ENCODE results near the gene ZNF549. TPM values are rescaled to one million over a fixed set of nuclear protein-coding genes. Genes with fewer than 3 reads are reported as not detected.
"Not testable (repeated sequence)": the region's sequence is repeated elsewhere in the genome, so short reads cannot be mapped to it uniquely, and the experiment has no call there.

The ZNF549 gene
- total RNA-seq = 10 to 100 TPM; 13.6 to 13.8 TPM

DNA sequence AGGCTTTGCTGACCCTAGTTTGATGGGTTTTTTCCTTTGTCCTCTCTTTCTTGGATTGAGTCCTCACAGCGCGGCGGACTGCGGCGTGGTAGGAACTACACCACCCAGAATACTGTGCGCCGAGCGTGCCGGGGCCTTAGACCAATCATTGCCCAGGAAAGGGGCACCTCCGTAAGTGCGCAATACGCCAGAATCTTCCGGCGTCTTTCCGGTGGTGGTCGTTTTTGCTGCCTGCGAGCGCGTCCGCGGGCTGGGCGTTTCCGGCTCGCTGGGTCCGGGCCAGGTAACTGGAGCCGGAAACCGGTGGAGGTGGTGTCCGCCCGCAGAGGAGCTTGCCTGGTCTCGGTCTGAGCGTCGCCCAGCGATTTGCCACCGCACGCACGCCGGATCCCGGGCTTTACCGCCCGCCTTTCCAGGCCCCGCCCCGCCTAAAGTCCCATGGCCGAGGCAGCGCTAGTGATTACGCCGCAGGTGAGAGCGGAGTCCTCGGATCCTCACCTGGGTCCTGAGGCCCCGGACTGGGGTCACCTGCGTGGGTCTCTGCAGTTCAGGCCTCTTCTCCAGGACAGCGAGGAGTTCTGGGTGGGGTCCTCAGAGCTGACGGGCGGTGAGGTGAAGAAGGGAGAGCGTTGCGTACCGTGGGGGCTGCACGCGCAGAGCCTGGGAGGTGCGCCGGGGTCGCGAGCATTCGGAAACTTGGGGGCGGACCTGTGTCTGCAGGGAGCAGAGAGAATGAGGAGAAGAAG lies at the start of gene ZNF549:
Gene ZNF549, plus strand, starts transcription at position 221 of the 746 bp plus-strand sequence. Its CDS starts 218 bp downstream, at position 439.
- POLR2A ChIA-PET = interaction anchor here (1.0 kb wide), 1 partner anchor 200 kb away, joined by 3 read pairs; the partner anchor contains the start of gene ZNF671
- DNase-seq (peak; percentile 88), ATAC-seq (ENCODE audit: low read depth) (peak; percentile 99)
- H3K9me3 Mint-ChIP-seq = peaks cover 19% of the 10 kb centered on the region
- peak within 1 kb of the TSS; percentile 87 for H3K4me3 Mint-ChIP-seq
- peaks cover 11% of the 10 kb centered on the region for H3K4me1 Mint-ChIP-seq
- H3K27me3 Mint-ChIP-seq = no peaks in the 10 kb centered on the region
- H3K36me3 Mint-ChIP-seq = peaks cover 30% of the 10 kb centered on the region
- peak within 1 kb of the TSS; percentile 91 for H3K27ac Mint-ChIP-seq

DNA sequence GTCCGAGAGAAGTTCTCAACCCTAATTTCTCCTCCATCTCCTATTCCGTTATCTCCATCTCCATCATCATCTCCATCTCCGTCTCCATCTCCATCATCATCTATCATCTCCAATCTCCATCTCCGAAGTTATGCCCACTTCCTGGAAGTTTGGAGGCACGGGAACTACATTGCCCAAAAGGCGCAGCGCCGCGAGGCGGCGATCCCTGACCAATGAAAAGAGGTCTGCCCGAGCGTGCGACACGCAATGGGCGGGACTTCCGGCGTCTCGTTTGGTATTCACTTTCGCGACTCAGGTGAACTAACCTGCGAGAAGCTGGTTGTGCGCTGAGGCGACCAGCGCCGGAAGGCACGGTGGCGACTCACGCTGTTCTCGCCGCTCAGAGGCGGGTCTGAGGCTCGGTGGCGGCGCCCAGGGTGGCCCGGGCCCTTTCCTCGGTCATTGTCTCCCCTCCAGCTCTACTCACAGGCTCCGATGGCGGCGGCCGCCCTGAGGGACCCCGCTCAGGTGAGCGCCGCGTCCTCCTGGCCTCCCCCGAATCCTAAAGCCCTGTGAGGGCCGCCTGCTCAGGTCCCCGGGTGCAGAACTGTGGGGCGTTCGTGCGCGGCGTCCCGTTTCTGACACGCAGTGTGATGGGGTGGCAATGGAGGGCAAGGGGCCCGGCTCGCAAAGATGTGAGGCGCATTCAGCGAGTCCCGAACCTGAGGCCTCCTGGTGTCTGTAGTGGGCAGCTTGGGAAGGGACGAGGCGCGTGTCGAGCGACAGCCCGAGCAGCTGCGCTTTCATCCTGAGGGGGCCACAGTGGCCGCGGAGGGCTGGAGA lies 39.5 kb upstream of the ZNF549 start, which contains the start of gene ZNF419:
Gene ZNF419, plus strand, starts transcription at position 274 of the 822 bp plus-strand sequence. Its CDS starts 201 bp downstream, at position 475.
- DNase-seq (peak; percentile 91), ATAC-seq (ENCODE audit: low read depth) (peak; percentile 92)
- peak within 1 kb of the TSS; percentile 82 for H3K4me3 Mint-ChIP-seq
- H3K27me3 Mint-ChIP-seq = not testable (repeated sequence)
- peak within 1 kb of the TSS; percentile 81 for H3K27ac Mint-ChIP-seq
- POLR2A ChIA-PET = interaction anchor here (0.6 to 0.9 kb wide), 3 partner anchors 12 to 893 kb away, joined by 4 to 9 read pairs (median 4); partner anchors contain the start of genes ZNF71 and ZNF773
- H3K36me3 Mint-ChIP-seq = peaks cover 49% of the 10 kb centered on the region
- H3K4me1 Mint-ChIP-seq = peaks cover 13% of the 10 kb centered on the region
- peaks cover 32% of the 10 kb centered on the region for H3K9me3 Mint-ChIP-seq

DNA sequence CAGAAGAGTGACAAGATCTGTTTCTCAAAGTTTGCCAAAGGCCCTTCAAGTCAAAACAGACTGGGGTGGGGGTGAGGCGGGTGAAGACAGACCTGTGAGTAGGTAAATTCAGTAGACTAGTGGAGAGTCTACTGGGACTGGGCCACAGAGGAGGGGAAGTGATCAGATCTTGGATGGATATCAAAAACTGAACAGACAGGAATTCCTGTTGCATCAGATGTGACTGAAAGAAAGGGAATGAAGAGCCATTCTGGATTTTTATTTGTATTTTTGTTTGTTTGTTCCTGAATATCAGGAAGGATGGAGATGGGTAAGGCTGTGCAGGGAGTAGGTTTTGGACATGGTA lies 38.9 kb upstream of the ZNF549 start:
- ATAC-seq (ENCODE audit: low read depth); DNase-seq; H3K27me3 Mint-ChIP-seq: not testable (repeated sequence)
- Mint-ChIP-seq H3K27ac (peak overlapping the region; percentile 72), H3K9me3 (peaks cover 36% of the 10 kb centered on the region), H3K4me1 (peaks cover 13% of the 10 kb centered on the region), H3K36me3 (peaks cover 54% of the 10 kb centered on the region), H3K4me3 (peak overlapping the region; percentile 82)
- POLR2A ChIA-PET = interaction anchor here (0.6 kb wide), 1 partner anchor 893 kb away, joined by 9 read pairs; the partner anchor contains the start of gene ZNF71

DNA sequence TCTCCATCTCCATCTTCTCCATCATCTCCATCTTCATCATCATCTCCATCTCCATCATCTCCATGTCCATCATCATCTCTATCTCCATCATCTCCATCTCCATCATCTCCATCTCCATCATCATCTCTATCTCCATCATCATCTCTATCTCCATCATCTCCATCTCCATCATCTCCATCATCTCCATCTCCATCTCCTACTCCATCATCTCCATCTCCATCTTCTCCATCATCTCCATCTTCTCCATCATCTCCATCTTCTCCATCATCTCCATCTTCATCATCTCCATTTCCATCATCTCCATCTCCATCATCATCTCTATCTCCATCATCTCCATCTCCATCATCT lies 27.9 kb upstream of the ZNF549 start:
- not testable (repeated sequence) for ATAC-seq (ENCODE audit: low read depth); DNase-seq; H3K27me3 Mint-ChIP-seq
- Mint-ChIP-seq H3K36me3 (peaks cover 51% of the 10 kb centered on the region), H3K9me3 (peaks cover 33% of the 10 kb centered on the region), H3K4me1 (peaks cover 17% of the 10 kb centered on the region), H3K4me3 (peak overlapping the region; percentile 95), H3K27ac (peak overlapping the region; percentile 97)
- POLR2A ChIA-PET = interaction anchor here (0.5 to 2.0 kb wide), 5 partner anchors 13 to 140 kb away, joined by 3 to 7 read pairs (median 4); partner anchors contain the start of genes ZNF211, ZNF416 and ZNF772

DNA sequence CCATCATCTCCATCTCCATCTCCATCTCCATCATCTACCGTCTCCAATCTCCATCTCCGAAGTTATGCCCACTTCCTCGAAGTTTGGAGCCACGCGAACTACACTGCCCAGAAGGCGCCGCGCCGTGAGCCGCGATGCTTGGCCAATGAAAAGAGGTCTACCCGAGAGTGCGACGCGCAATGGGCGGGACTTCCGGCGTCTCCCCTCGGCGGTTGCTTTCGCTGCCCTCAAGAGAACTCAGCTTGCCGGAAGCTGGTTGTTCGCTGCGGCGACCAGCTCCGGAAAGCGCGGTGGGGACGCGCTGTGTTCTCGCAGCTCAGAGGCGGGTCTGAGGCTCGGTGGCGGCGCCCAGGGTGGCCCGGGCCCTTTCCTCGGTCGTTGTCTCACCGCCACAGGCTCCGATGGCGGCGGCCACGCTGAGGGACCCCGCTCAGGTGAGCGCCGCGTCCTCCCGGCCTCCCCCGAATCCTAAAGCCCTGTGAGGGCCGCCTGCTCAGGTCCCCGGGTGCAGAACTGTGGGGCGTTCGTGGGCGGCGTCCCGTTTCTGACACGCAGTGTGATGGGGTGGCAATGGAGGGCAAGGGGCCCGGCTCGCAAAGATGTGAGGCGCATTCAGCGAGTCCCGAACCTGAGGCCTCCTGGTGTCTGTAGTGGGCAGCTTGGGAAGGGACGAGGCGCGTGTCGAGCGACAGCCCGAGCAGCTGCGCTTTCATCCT lies 27.3 kb upstream of the ZNF549 start, which contains the start of gene ZNF773:
Gene ZNF773, plus strand, starts transcription at position 259 of the 716 bp plus-strand sequence. Its CDS starts 143 bp downstream, at position 402.
- POLR2A ChIA-PET = interaction anchor here (0.5 to 2.0 kb wide), 6 partner anchors 12 to 139 kb away, joined by 3 to 7 read pairs (median 4); partner anchors contain the start of genes ZNF211, ZNF416, ZNF419 and ZNF772
- Mint-ChIP-seq H3K36me3 (peaks cover 51% of the 10 kb centered on the region), H3K9me3 (peaks cover 31% of the 10 kb centered on the region), H3K4me3 (peak within 1 kb of the TSS; percentile 95), H3K4me1 (peaks cover 17% of the 10 kb centered on the region), H3K27ac (peak within 1 kb of the TSS; percentile 97)
- DNase-seq = peak; percentile 96
- peak; percentile 95 for ATAC-seq (ENCODE audit: low read depth)
- H3K27me3 Mint-ChIP-seq = not testable (repeated sequence)

DNA sequence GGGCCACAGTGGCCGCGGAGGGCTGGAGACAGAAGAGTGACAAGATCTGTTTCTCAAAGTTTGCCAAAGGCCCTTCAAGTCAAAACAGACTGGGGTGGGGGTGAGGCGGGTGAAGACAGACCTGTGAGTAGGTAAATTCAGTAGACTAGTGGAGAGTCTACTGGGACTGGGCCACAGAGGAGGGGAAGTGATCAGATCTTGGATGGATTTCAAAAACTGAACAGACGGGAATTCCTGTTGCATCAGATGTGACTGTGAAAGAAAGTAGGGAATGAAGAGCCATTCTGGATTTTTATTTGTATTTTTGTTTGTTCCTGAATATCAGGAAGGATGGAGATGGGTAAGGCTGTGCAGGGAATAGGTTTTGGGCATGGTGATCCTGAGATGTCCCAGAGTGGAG lies 26.8 kb upstream of the ZNF549 start:
- Mint-ChIP-seq H3K27ac (peak overlapping the region; percentile 84), H3K4me3 (peak overlapping the region; percentile 95), H3K4me1 (peaks cover 17% of the 10 kb centered on the region), H3K9me3 (peaks cover 31% of the 10 kb centered on the region), H3K36me3 (peaks cover 50% of the 10 kb centered on the region)
- DNase-seq; ATAC-seq (ENCODE audit: low read depth); H3K27me3 Mint-ChIP-seq: not testable (repeated sequence)
- POLR2A ChIA-PET = interaction anchor here (0.7 to 2.0 kb wide), 4 partner anchors 13 to 133 kb away, joined by 4 read pairs; partner anchors contain the start of genes ZNF211, ZNF416, ZNF419 and ZNF772

DNA sequence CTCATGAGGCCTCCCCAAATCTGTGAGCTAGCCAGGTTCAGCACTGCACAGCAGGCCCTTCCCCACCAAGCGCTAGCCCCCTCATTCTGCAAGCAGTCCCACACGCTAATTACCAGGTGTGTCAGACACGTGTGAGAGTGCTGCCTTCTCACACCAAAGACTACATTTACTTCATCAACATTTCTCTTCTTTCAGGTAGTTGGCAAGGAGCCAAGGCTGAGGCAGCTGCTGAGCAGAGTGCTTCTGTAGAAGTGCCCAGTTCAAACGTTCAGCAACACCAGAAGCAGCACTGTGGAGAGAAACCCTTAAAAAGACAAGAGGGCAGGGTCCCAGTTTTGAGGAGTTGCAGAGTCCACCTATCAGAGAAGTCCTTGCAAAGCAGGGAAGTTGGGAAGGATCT lies 21.0 kb upstream of the ZNF549 start:
- no peak overlapping the region for H3K4me3 Mint-ChIP-seq
- peaks cover 85% of the 10 kb centered on the region for H3K36me3 Mint-ChIP-seq
- DNase-seq = no peak
- peaks cover 2% of the 10 kb centered on the region for H3K4me1 Mint-ChIP-seq
- no peak for ATAC-seq (ENCODE audit: low read depth)
- POLR2A ChIA-PET = no interaction called here
- peak overlapping the region; percentile 21 for H3K27ac Mint-ChIP-seq
- H3K9me3 Mint-ChIP-seq = peaks cover 43% of the 10 kb centered on the region
- no peaks in the 10 kb centered on the region for H3K27me3 Mint-ChIP-seq

DNA sequence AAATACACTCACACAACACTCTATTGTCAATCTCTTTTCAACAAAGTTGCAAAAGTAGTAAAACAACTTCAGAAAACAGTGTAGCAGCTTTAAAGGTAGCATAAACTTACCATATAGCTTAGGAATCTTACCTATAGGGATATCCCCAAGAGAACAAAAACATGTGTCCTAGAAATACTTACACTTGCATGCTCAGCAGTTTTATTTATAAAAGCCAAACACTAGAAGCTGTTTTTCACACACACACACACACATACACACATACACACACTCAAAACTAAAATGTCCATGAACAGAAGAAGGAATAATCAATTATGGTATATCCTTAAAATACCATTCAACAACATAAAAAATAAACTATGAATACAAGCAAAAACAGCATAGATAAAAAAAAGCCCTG lies 15.7 kb upstream of the ZNF549 start:
- Mint-ChIP-seq H3K9me3 (peaks cover 43% of the 10 kb centered on the region), H3K4me1 (no peaks in the 10 kb centered on the region), H3K27me3 (no peaks in the 10 kb centered on the region), H3K27ac (no peak overlapping the region), H3K36me3 (peaks cover 79% of the 10 kb centered on the region), H3K4me3 (no peak overlapping the region)
- POLR2A ChIA-PET = no interaction called here
- DNase-seq (no peak), ATAC-seq (ENCODE audit: low read depth) (no peak)

DNA sequence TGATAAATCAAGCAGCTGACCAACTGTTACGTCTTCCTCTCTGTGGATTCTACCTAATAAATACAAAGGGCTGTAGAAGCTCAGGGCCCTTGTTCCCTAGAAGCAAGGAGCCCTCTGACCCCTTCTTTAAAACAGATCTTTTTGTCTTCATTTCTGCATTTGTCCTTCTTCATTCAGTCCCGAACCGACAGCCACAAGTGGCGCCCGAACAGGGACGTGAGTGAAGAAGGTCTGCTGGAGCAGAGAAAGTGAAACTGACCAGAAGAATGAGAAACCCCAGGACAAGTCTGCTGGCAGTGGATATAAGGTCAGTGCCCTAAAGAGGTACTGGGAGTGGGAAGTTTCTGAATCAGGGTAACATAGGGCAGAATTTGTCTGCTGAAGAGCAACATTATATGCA lies 14.3 kb upstream of the ZNF549 start:
- Mint-ChIP-seq H3K27me3 (no peaks in the 10 kb centered on the region), H3K4me3 (no peak overlapping the region), H3K4me1 (no peaks in the 10 kb centered on the region), H3K9me3 (peaks cover 42% of the 10 kb centered on the region), H3K27ac (no peak overlapping the region), H3K36me3 (peaks cover 73% of the 10 kb centered on the region)
- POLR2A ChIA-PET = interaction anchor here (0.7 kb wide), 1 partner anchor 13 kb away, joined by 3 read pairs; the partner anchor contains the start of gene ZNF773
- DNase-seq = no peak
- ATAC-seq (ENCODE audit: low read depth) = no peak

DNA sequence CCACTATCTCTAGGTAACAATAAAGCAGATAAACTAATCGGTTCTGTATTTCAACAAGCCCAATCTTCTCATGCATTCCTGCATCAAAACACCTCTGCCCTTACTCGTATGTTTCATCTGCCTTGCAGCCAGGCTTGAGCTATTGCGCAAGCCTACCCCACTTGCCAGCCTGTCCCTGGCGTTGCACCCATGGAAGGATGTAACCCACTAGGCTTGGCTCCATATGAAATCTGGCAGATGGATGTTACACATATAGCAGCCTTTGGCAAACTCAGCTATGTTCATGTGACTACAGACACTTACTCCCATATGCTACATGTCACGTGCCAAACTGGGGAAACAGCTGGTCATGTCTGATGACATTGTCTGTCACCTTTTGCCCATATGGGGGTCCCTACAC lies 11.9 kb upstream of the ZNF549 start:
- H3K27me3 Mint-ChIP-seq = no peaks in the 10 kb centered on the region
- POLR2A ChIA-PET = no interaction called here
- ATAC-seq (ENCODE audit: low read depth) (no peak), DNase-seq (no peak)
- peaks cover 53% of the 10 kb centered on the region for H3K36me3 Mint-ChIP-seq
- H3K27ac Mint-ChIP-seq = no peak overlapping the region
- H3K4me1 Mint-ChIP-seq = no peaks in the 10 kb centered on the region
- no peak overlapping the region for H3K4me3 Mint-ChIP-seq
- peaks cover 37% of the 10 kb centered on the region for H3K9me3 Mint-ChIP-seq

DNA sequence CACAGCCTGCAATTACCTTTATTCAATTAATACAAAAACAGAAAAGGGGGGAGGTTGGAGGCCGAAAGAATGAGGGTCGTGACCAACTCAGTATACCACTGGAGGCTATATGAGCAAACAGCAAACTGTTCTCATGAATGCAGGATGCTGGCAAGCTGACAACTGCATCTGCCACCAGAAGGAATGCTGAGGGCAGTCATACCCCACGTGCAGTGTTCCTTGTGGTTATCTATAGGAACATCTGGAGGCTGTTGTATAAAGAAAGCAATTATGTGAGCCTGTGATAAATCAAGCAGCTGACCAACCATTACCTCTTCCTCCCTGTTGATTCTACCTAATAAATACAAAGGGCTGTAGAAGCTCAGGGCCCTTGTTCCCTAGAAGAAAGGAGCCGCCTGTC lies 9.1 kb upstream of the ZNF549 start:
- DNase-seq; H3K27ac Mint-ChIP-seq; POLR2A ChIA-PET; H3K4me1 Mint-ChIP-seq; H3K27me3 Mint-ChIP-seq; ATAC-seq (ENCODE audit: low read depth); H3K4me3 Mint-ChIP-seq: not testable (repeated sequence)
- Mint-ChIP-seq H3K9me3 (peaks cover 31% of the 10 kb centered on the region), H3K36me3 (peaks cover 41% of the 10 kb centered on the region)

DNA sequence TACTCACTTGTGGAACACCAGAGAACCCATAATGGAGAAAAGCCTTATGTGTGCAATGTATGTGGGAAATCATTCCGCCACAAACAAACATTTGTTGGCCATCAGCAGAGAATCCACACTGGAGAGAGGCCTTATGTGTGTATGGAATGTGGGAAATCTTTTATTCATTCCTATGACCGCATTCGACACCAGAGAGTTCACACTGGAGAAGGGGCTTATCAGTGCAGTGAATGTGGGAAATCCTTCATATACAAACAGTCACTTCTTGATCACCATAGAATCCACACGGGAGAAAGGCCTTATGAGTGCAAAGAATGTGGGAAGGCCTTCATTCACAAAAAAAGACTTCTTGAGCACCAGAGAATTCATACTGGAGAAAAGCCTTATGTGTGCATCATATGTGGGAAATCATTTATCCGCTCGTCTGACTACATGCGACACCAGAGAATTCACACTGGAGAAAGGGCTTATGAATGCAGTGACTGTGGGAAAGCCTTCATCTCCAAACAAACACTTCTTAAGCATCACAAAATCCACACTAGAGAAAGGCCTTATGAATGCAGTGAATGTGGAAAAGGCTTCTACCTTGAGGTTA lies 10.9 kb downstream of the ZNF549 start:
- Mint-ChIP-seq H3K4me1 (no peaks in the 10 kb centered on the region), H3K36me3 (peaks cover 95% of the 10 kb centered on the region), H3K27ac (no peak overlapping the region), H3K4me3 (no peak overlapping the region), H3K9me3 (peaks cover 59% of the 10 kb centered on the region), H3K27me3 (no peaks in the 10 kb centered on the region)
- ATAC-seq (ENCODE audit: low read depth) (no peak), DNase-seq (no peak)
- POLR2A ChIA-PET = no interaction called here
